Measurements from ENCODE around the gene STK40. TPM values are rescaled to one million over a fixed set of nuclear protein-coding genes. Genes with fewer than 3 reads are reported as not detected.

The STK40 gene
- total RNA-seq, 4 donors from 2014 or later, result 25.7 to 39.3 (median 30.0) TPM

GRCh38 chr1:36398370-36398977, 12.8 kb upstream of the STK40 start:
- H3K4me3 ChIP-seq, result no peak overlapping the region
- WGBS, 2 donors, result 91 to 93% methylated on average over 7 of the region's 7 CpGs
- TF ChIP-seq CTCF (IDR thresholded peaks at IDR 0.05) (no peak), EP300 (IDR thresholded peaks at IDR 0.05) (no peak), POLR2A (IDR thresholded peaks at IDR 0.05) (no peak)
- no peaks in the 10 kb centered on the region for H3K9me3 ChIP-seq
- H3K27ac ChIP-seq, result peak overlapping the region in 3 of 4 donors; percentile 84 to 96 (median 95)
- H3K4me1 ChIP-seq, result peaks cover 0 to 32% (median 14%) of the 10 kb centered on the region in 4 donors
- no peaks in the 10 kb centered on the region for H3K27me3 ChIP-seq
- no peak for DNase-seq (ENCODE audit: low spot score in 2 of 2)
- H3K36me3 ChIP-seq, result peaks cover 0 to 9% (median 2%) of the 10 kb centered on the region in 3 donors

- Histone ChIP-seq H3K36me3 (peaks cover 0 to 17% (median 10%) of the 10 kb centered on the region in 3 donors), H3K27ac (peak within 1 kb of the TSS; percentile 84 to 96 (median 94)), H3K27me3 (no peaks in the 10 kb centered on the region), H3K4me1 (peaks cover 0 to 32% (median 14%) of the 10 kb centered on the region in 4 donors), H3K4me3 (peak within 1 kb of the TSS; percentile 62 to 89 (median 78)), H3K9me3 (no peaks in the 10 kb centered on the region)
- WGBS, 2 donors, result 0 to 1% methylated on average over 56 to 57 of the region's 60 CpGs
- TF ChIP-seq EP300 (IDR thresholded peaks at IDR 0.05), result peak; percentile 98
- TF ChIP-seq CTCF (IDR thresholded peaks at IDR 0.05), result peak in 1 of 5 experiments; percentile 11
- TF ChIP-seq POLR2A (IDR thresholded peaks at IDR 0.05), result peak; percentile 88 to 93
- DNase-seq (ENCODE audit: low spot score in 2 of 2), result peak; percentile 86 to 90
Measured at GRCh38 chr1:36397378-36398230, 11.9 kb upstream of the STK40 start, which contains the start of gene LSM10. LSM10 (minus strand) TSS chr1:36397908; CDS start chr1:36394129, 3,779 bp downstream.

- Histone ChIP-seq H3K9me3 (no peaks in the 10 kb centered on the region), H3K27me3 (no peaks in the 10 kb centered on the region), H3K4me1 (peaks cover 0 to 32% (median 14%) of the 10 kb centered on the region in 4 donors), H3K4me3 (peak overlapping the region; percentile 62 to 89 (median 78)), H3K27ac (peak overlapping the region; percentile 84 to 96 (median 94)), H3K36me3 (peaks cover 0 to 23% (median 10%) of the 10 kb centered on the region in 3 donors)
- 3% methylated on average over 5 of the region's 5 CpGs for WGBS, 2 donors
- no peak for DNase-seq (ENCODE audit: low spot score in 2 of 2)
- TF ChIP-seq EP300 (IDR thresholded peaks at IDR 0.05), result no peak
- no peak for TF ChIP-seq CTCF (IDR thresholded peaks at IDR 0.05)
- no peak for TF ChIP-seq POLR2A (IDR thresholded peaks at IDR 0.05)
Measured at GRCh38 chr1:36397083-36397377, 11.3 kb upstream of the STK40 start.

GRCh38 chr1:36396359-36396758, 10.6 kb upstream of the STK40 start:
- Histone ChIP-seq H3K4me3 (peak overlapping the region in 1 of 4 donors; percentile 81), H3K27me3 (no peaks in the 10 kb centered on the region), H3K27ac (peak overlapping the region in 2 of 4 donors; percentile 92 to 95), H3K36me3 (peaks cover 0 to 30% (median 15%) of the 10 kb centered on the region in 3 donors), H3K4me1 (peaks cover 0 to 32% (median 14%) of the 10 kb centered on the region in 4 donors), H3K9me3 (no peaks in the 10 kb centered on the region)
- WGBS, 2 donors, result 75 to 86% methylated on average over 6 of the region's 6 CpGs
- DNase-seq (ENCODE audit: low spot score in 2 of 2), result no peak
- TF ChIP-seq CTCF (IDR thresholded peaks at IDR 0.05) (no peak), POLR2A (IDR thresholded peaks at IDR 0.05) (no peak), EP300 (IDR thresholded peaks at IDR 0.05) (no peak)

- WGBS, 2 donors, result 91 to 93% methylated on average over 16 to 19 of the region's 19 CpGs
- H3K27ac ChIP-seq, result no peak overlapping the region
- peaks cover 0 to 48% (median 20%) of the 10 kb centered on the region in 3 donors for H3K36me3 ChIP-seq
- TF ChIP-seq EP300 (IDR thresholded peaks at IDR 0.05) (no peak), CTCF (IDR thresholded peaks at IDR 0.05) (no peak), POLR2A (IDR thresholded peaks at IDR 0.05) (no peak)
- no peaks in the 10 kb centered on the region for H3K9me3 ChIP-seq
- no peaks in the 10 kb centered on the region for H3K27me3 ChIP-seq
- no peak overlapping the region for H3K4me3 ChIP-seq
- peaks cover 0 to 39% (median 14%) of the 10 kb centered on the region in 4 donors for H3K4me1 ChIP-seq
- DNase-seq (ENCODE audit: low spot score in 2 of 2), result no peak
Measured at GRCh38 chr1:36393686-36394085, 8.0 kb upstream of the STK40 start.
